ENCODE measurements around the gene FNIP1.
A peak's percentile ranks its signal among the peaks of the same experiment; 100 is the strongest.
"Not testable (repeated sequence)": the region's sequence is repeated elsewhere in the genome, so short reads cannot be mapped to it uniquely, and the experiment has no call there.

The FNIP1 gene

GRCh38 chr5:131595088-131596033 is 201.5 kb downstream of the FNIP1 start:
- peak; percentile 52 for DNase-seq

DNA sequence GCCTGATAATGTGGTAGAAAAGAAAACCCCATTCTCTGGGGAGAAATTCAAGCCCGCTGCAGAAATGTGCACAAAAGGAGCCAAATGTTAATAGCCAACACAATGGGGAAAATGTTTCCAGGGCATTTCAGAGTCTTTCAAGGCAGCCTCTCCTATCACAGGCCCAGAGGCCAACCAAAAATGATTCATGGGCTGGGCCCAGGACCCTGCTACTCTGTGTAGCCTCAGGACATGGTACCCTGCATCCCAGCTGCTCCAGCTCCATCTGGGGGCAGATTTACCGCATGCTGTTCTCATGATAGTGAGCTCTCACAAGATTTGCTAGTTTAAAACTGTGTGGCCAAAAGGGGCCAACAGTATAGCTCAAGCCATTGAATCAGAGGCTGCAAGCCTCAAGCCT is 202.9 kb downstream of the FNIP1 start:
- no peak for DNase-seq

DNA sequence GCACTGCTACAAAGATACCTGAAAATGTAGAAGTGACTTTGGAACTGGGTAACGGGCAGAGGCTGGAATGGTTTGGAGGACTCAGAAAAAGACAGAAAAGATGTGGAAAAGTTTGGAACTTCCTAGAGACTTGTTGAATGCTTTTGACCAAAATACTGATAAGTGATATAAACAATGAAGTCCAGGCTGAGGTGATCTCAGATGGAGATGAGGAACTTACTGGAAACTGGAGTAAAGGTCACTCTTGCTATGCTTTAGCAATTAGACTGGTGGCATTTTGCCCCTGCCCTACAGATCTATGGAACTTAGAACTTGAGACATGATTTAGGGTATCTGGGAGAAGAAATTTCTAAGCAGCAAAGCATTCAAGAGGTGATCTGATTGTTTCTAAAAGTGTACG is 203.4 kb downstream of the FNIP1 start:
- DNase-seq = not testable (repeated sequence)

Measured in CD4-positive, alpha-beta T cell treated with Interleukin-10 for 1 hour (primary cell).